Measurements from ENCODE around the gene PCDH9.
"Not testable (repeated sequence)": the region's sequence is repeated elsewhere in the genome, so short reads cannot be mapped to it uniquely, and the experiment has no call there.

The PCDH9 gene

GRCh38 chr13:66914155-66914554, 316.0 kb downstream of the PCDH9 start:
- no peak for DNase-seq (ENCODE audit: low read depth in 2 of 2)

DNA sequence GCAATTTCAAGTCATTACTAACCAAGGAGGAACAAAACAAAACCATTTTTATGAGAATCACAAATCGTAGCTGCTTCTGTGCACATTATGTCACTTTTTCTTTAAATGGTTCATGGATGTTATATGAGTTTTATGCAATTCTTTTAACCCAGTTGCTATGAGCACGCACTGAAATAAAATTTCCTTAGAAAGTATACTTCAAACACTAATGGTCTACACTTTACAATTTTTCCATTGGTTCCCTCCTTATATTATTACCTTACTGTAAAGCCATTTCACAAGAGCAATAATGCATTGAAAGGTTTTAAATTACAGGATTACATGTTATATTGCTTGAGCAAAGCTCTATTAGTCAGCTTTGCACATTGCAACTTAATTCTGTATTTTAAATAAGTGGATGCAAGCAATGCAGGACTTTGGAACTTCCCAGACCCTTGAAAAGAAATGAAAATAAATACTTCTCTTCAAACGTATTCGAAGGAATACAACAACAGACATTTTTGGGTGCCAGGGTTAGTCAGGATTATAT, 318.7 kb downstream of the PCDH9 start:
- no peak for DNase-seq (ENCODE audit: low read depth in 2 of 2)

- DNase-seq (ENCODE audit: low read depth in 2 of 2): no peak
These were observed 330.2 kb downstream of the PCDH9 start for GRCh38 chr13:66899955-66900354.

DNA sequence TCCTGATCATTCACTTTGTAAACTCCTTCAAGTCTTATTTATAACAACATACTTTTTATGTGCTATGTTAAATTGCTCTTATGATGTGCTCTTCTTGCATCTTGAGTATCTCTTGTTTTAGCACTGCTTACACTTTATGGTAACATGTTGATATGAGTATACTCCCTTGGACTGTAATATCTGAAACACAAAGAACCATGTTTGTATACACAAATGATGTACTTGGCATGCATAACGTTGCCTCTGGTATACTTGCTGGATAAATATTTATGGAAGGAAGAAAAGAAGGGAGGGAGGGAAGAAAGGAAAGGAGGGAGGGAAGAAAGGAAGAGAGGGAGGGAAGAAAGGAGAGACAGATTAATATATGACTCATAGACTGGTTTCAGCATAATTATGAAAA, 333.2 kb downstream of the PCDH9 start:
- DNase-seq (ENCODE audit: low read depth in 2 of 2): no peak

DNA sequence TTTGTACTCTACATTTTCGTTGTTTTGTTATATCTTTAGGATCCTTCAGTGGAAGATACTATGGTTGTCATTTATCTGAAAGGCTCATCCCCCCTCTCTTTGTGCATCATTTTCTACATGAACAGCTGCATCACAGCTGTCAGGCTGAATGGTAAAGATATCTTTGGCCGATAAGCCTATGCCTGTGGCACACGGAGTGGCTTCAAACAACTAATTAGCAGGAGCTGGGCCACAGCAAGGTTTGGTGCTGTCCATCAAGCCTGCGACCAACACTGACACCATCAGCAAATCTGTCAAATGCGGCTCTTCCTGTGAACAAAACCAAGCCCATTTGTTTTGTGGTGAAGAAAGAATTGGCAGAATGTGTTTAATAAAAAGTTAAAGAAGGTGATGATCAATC, 334.4 kb downstream of the PCDH9 start:
- DNase-seq (ENCODE audit: low read depth in 2 of 2): no peak

- DNase-seq (ENCODE audit: low read depth in 2 of 2): no peak
These were observed 334.8 kb downstream of the PCDH9 start for GRCh38 chr13:66895320-66895719.

GRCh38 chr13:66888698-66889097, 341.4 kb downstream of the PCDH9 start:
- DNase-seq (ENCODE audit: low read depth in 2 of 2): no peak

GRCh38 chr13:66887088-66887487, 343.0 kb downstream of the PCDH9 start:
- no peak for DNase-seq (ENCODE audit: low read depth in 2 of 2)

DNA sequence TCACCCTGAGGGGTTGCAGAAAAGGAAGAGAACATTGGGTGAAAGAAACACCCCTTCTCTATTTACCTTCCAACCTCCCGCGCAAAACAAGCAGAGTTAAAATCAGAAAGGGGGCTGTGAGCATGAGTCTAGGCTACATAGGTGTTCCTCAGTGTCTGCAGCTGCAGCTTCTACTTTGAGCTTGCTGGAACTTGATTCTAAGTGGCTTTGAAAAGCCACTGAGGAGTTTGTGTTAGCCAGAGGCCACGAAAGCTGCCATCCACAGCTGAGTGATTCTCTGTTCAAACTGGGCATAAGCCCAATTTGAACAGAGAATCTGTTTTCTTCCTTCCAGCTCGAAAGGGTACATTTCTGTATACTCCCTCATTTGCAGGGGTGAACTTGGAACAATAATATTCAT, 343.9 kb downstream of the PCDH9 start:
- no peak for DNase-seq (ENCODE audit: low read depth in 2 of 2)

DNA sequence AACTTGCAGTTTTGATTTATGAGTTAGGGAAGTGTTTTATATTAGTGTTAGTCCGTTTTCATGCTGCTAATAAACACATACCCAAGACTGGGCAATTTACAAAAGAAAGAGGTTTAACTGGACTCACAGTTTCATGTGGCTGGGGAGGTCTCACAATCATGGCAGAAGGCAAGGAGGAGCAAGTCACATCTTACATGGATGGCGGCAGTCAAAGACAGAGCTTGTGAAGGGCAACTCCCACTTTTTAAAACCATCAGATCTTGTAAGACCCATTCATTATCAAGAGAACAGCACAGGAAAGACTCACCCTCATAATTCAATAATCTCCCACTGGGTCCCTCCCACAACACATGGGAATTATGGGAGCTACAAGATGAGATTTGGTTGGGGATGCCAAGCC, 349.0 kb downstream of the PCDH9 start:
- not testable (repeated sequence) for DNase-seq (ENCODE audit: low read depth in 2 of 2)

DNA sequence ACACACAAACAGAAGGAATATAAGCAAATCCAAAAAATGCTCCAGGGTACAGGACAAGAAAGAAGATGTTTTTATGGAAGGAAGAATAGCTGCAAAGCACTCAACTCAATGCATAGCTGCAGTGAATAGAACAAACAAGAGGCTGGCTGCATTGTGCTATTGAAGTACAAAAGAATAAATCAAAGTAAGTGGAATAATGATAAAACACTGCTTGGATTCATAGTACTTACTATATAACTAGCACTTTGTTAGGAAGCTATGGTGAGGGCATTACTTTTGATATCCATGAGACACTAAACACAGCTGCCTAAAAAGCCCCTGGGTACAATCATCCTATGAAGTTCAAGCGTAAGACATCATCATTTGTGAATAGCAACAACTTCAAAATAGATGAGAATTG, 350.1 kb downstream of the PCDH9 start:
- DNase-seq (ENCODE audit: low read depth in 2 of 2): no peak

GRCh38 chr13:66875264-66875663, 354.9 kb downstream of the PCDH9 start:
- DNase-seq (ENCODE audit: low read depth in 2 of 2): no peak

DNA sequence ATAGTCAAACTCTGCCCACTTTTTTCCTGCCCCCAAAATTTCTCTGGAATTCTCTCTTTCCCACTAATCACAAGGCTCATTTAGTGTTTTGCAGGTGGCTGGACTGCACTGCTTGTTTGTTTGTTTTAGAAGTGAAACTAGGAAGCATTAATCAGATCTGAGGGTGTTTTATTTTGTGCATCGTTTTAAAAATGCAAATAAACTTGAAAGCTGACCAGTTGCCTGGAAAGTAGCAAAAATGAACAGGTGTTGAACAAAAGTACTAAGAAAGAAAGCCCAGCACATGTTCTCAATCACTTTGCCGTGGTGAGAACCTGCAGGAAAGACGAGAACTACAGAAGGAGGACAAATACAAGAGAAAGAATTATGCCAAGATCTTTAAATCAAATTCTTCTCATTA, 365.5 kb downstream of the PCDH9 start:
- DNase-seq (ENCODE audit: low read depth in 2 of 2): no peak

- DNase-seq (ENCODE audit: low read depth in 2 of 2): no peak
These were observed 369.2 kb downstream of the PCDH9 start for GRCh38 chr13:66860878-66861417.

DNA sequence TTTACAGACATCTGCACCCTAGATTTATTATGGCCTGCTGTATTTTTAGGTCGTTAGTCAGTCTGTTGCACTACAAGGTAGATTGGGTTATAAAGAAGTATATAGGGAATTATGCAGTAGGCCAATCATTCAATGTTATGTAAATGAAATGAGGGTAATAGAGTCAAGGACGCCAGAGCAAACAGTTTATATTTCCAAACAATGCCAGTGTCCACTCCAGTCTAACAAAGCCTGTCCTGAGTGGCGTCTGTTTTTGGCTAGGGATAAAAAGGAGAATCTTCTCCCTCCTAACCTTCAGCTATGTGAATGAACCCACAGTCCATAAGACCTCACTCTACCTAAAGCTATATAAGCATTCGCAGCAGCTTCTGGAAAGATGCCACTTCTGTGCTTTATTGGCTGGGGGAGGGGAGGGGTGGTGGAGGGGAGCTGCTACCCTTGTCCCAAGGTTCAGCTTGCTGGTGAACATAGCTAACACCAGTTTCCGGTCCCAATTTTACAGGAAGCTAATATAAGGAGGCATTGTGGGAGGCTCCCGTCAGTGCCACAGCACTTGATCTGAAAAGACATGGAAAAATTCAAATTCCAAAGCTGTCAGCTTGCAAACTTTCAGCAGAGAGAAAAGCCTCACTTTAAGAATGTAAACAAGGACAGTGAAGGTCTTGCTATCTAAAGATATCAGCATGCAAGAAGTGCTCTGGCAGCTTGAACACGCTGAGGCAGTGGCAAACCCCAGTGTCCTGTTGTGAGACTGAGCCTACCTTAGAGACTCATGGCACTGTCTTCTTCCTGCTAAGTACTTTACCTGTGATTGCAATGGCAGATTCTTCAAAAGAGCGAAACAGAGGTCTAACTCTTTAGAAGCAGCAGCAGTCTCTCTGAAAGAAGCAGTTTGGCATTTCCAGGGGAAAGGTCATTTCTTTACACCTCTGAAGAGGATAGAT, 369.9 kb downstream of the PCDH9 start:
- no peak for DNase-seq (ENCODE audit: low read depth in 2 of 2)

DNA sequence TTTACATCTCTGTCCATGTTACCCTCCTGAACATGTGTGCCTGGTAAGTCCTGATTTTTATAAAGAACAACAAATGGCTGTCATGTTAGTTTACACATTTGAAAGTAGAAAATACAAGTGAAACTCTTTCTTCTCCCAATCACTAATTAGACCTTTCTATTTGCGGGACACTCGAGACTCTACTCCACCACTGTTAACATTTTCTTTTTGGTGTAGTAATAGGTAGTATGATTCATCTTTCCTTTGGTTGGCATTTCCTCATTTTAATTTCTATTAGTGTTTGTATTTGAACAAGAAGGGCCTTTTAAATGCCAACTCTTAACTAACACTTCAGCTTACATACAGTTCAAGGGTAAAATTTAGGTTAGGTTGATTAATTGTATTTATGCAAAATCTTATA, 371.1 kb downstream of the PCDH9 start:
- no peak for DNase-seq (ENCODE audit: low read depth in 2 of 2)

GRCh38 chr13:66858163-66858562, 372.0 kb downstream of the PCDH9 start:
- DNase-seq (ENCODE audit: low read depth in 2 of 2): no peak

DNA sequence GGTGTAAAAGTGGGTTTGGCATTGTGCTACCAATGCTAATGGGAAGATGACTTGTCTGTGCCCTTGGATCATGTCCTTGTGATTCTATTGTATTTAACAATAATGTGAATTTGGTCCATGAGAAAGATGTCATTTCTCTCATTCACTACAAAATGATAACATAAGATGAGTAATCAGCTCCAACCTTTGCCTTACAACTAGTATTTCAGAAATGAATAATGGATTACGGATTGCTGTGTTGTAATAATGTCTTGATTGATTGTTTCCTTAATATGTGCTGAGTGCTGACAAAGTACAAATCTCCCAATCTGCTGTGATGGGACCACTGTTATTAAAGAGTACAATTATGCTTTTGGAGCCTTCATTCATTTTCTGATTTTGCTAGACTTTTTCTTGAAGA, 375.0 kb downstream of the PCDH9 start:
- no peak for DNase-seq (ENCODE audit: low read depth in 2 of 2)

DNA sequence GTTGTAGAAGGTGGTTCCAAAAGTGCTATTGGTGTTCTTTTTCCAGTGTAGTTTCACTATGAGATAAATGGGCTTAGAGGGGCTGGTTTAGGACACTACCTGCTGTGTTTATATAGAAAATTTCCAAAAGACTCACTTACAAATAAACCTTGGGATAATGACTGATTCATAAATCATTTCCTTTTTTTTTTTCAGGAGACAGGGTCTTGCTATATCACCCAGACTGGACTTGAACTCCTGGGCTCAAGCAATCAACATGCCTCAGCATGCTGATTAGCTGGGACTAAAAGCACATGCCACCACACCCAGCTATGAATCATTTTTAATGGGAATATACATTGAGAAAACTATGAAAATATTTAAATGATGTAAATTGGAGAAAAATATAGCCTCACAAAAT, 376.6 kb downstream of the PCDH9 start:
- DNase-seq (ENCODE audit: low read depth in 2 of 2): no peak

DNA sequence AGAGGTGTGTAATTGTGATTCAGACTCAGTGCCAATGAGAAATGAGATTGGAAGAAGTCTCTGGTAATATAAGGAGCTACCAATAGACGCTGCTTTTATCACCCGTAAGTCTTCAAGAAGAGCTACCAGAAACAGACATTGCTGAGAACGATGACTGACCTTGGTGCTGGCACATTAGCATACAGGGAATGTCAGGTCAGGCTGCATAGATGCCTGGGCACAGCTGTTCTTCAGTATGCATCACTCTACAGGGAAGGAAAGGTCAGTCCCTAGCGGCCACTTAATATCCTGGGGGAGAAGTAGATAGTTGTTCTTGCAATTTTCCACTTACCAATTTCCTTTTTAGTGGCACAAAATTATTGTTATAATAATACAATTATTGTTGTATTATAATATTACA, 380.4 kb downstream of the PCDH9 start:
- no peak for DNase-seq (ENCODE audit: low read depth in 2 of 2)

DNA sequence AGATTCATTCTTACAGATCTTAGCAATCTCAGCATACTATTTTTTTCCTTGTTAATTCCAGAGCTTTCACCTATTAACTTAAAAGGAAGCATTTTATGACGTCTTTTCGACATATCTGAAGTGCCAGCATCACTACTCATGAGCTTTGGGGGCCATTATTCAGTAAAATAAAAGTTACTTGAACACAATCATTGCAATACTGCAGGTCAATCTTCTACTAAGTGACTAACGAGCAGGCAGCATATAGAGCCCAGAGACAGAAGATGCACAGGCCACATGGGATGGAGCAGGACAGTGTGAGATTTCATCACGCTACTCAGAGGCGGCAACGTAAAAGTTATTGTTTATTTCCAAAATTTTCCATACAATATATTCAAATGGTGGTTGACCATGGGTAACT, 382.6 kb downstream of the PCDH9 start:
- no peak for DNase-seq (ENCODE audit: low read depth in 2 of 2)

- no peak for DNase-seq (ENCODE audit: low read depth in 2 of 2)
These were observed 384.7 kb downstream of the PCDH9 start for GRCh38 chr13:66845393-66845792.

- no peak for DNase-seq (ENCODE audit: low read depth in 2 of 2)
These were observed 385.2 kb downstream of the PCDH9 start for GRCh38 chr13:66844933-66845332.
